GM19351 (cell line): Measurements from ENCODE around the gene C2orf72.
A peak's percentile ranks its signal among the peaks of the same experiment; 100 is the strongest.

Source experiments
- ATAC-seq: cut with Tn5 transposase; IDR thresholded peaks from one replicate; pipeline ENCODE4 v1.9.1; 2021; ENCODE audit warnings: mild to moderate bottlenecking, moderate library complexity; ENCODE audit not compliant: unreplicated experiment

The C2orf72 gene

DNA sequence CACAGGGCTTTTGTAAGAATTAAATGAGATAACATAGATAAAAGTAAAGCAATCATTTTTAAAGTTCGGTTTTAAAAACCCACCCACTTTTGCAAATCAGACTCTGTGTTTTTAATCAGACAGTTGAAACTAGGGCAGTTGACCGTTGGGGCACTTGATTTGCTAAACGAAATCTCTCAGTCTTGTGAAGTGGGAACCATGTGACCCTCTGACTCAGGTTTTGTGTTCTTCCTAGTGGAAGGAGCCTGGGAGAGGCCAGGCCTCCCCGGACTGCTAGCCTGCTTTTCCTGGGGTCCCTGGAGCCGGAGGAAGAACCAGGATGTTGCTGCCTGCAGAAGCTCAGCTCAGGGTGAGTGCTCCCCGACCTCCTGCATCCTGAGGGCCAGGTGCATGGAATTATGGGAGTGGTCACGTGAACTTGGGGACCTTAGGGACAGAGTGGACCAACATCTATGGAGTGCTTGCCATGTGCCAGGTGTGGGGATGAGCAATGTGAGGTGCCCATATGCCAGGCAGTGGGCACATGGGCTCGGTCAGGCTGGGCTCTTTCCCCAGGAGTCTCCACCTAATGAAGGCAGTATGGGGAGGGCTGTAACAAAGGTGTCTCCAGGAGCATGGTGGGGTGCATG is 3.9 kb downstream of the C2orf72 start:
- no peak for ATAC-seq

DNA sequence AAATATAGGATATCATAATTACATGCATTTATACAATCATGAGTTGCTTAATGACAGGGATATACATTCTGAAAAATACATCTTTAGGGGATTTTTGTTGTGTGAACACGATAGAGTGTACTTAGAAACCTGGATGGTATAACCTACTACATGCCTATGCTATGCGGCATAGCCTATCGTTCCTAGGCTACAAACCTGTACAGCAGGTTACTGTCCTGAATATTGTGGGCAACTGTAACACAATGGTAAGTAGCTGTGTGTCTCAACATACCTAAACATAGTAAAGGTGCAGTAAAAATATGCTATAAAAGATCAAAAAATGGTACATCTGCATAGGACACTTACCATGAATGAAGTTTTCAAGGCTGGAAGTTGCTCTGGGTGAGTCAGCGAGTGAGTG is 6.5 kb downstream of the C2orf72 start:
- no peak for ATAC-seq

DNA sequence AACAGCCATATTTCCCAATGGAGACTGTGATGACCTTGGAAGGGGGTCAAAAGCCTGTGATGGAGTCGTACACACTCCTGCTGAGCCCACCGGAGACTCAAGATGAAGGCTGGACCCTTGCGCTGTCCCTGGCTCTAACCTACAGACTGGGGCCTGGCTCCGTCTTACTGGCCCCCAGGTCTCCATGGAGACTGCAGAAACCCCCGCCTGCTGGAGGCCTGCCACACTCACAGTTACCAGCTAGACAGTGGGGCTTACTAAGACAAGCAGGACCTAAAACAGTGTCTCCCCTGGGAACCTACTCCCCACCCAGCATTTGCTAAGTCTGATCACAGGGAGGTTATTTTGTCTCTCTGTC is 9.6 kb downstream of the C2orf72 start:
- no peak for ATAC-seq

GRCh38 chr2:231047274-231047922 is 10.1 kb downstream of the C2orf72 start:
- ATAC-seq, result no peak

- ATAC-seq, result no peak
Observed at GRCh38 chr2:231047923-231048915, 10.9 kb downstream of the C2orf72 start.

- ATAC-seq, result no peak
Observed at GRCh38 chr2:231049286-231050017, 12.1 kb downstream of the C2orf72 start.

DNA sequence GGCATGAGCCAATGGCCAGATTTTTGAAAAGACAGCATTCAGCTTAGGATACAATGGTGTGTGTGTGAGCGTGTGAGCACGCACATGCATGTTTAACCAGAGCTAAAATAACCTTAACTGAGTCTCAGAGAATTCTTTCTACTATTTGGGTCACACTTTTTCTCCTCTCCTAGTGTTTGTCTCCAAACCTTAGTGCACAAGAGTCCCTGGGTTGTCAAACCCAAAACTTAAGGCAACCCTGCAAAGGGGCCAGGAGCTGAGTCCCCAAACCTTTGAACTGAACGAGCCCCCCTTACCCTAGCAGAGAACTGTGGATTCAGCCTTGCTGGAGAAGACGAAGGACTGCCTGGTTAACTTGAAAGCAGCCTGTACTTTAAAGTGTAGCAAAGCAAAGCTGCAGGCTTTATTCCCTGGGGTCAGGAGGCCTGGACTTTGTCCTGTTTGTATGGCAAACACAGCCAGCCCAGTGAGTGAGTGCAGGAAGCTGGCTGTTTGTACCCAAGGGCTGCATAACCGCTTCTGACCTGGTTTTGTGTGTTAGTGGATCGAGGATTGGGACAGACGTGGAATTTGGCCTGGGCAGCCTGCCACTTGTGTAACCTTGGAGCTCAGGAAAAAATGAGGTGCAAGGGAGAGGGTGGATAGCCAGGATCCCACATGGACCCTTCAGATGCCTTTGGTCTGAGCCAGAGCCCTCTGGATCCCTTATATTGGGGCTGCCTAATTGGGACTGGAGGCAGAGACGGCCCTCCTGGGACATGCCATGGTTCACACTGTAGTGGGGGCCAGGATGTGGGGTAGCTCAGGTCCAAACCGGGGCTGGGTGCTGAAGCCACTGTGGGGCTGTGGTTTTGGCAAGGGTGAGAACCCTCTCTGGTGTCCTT is 12.9 kb downstream of the C2orf72 start:
- no peak for ATAC-seq

DNA sequence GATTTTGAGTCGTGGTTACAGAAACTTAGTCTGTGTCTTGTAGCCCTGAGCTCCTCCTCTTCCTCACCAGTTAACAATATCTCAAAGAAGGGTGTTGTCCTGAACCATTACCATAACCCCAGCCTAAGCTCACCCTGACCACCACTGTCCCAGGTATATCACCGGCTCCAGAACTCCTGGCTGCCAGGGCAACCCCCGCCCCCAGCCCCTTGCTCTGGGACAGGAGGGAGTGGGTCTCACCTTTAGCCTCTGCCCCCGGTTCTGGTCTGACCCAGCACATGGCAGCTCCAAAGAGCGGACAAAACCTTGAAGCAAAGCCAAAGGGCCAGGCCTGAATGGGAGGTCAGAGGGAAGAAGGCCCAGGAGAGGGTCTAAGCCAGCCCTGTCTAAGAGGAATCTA is 13.8 kb downstream of the C2orf72 start:
- no peak for ATAC-seq

- ATAC-seq, result peak; percentile 72
Observed at GRCh38 chr2:231052494-231053451, 15.4 kb downstream of the C2orf72 start.

GRCh38 chr2:231053846-231054245 is 16.5 kb downstream of the C2orf72 start:
- no peak for ATAC-seq

GRCh38 chr2:231056453-231057416 is 19.4 kb downstream of the C2orf72 start, which contains the start of gene PSMD1:
TSS of gene PSMD1 (plus strand) at chr2:231056867. CDS start at chr2:231057026, 159 bp downstream.
- peak; percentile 76 for ATAC-seq

GRCh38 chr2:231057590-231057989 is 20.3 kb downstream of the C2orf72 start:
- ATAC-seq, result no peak

- no peak for ATAC-seq
Observed at GRCh38 chr2:231058761-231059550, 21.6 kb downstream of the C2orf72 start.

GRCh38 chr2:231059756-231060155 is 22.4 kb downstream of the C2orf72 start:
- ATAC-seq, result no peak

DNA sequence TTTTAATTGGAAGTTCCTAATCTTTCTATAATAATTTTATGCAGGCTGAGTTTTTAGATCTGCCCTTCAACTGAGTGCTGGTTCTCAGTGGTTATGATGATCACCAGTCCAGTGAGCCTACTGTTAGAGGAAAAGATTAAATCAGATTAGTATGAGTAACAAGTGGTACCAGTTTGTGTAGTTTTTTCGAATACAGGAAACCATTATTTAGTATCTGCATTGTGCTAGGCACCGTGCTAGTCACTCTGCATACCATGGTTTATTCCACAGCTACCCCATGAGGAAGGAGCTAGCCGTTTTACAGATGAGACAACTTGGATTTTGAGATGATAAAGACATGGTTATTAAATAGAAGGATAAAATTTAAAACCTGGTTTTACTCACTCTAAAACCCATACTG is 25.5 kb downstream of the C2orf72 start:
- ATAC-seq, result no peak

GRCh38 chr2:231063347-231063746 is 26.0 kb downstream of the C2orf72 start:
- ATAC-seq, result no peak

DNA sequence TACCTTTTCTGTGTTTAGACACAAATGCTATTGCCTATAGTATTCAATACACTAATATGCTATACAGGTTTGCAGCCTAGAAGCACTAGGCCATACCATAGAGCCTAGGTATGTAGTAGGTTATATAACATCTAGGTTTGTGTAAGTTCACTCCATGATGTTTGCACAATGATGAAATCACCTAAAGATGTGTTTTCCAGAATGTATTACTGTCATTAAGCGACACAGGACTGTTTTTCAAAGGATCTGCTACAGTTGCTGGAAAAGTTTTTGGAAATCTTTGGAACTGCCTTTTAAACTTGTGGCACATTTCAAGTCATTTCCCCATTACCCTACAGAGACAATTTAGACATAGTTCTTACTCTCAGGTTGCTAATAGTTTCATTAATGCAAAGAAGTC is 28.6 kb downstream of the C2orf72 start:
- ATAC-seq, result no peak
